ENCODE results near the gene HS6ST1.

Gene HS6ST1

GRCh38 chr2:128282246-128282975 lies 36.3 kb downstream of the HS6ST1 start:
- no peak for DNase-seq (ENCODE audit: low read depth)

GRCh38 chr2:128281852-128282245 lies 36.8 kb downstream of the HS6ST1 start:
- no peak for DNase-seq (ENCODE audit: low read depth)

GRCh38 chr2:128280901-128281321 lies 37.8 kb downstream of the HS6ST1 start:
- no peak for DNase-seq (ENCODE audit: low read depth)

GRCh38 chr2:128280158-128280871 lies 38.4 kb downstream of the HS6ST1 start:
- no peak for DNase-seq (ENCODE audit: low read depth)

GRCh38 chr2:128279786-128280157 lies 38.9 kb downstream of the HS6ST1 start:
- no peak for DNase-seq (ENCODE audit: low read depth)

- DNase-seq (ENCODE audit: low read depth) = no peak
These were observed 39.7 kb downstream of the HS6ST1 start for GRCh38 chr2:128279009-128279408.

- DNase-seq (ENCODE audit: low read depth) = no peak
These were observed 40.5 kb downstream of the HS6ST1 start for GRCh38 chr2:128277961-128278681.

GRCh38 chr2:128276878-128277675 lies 41.6 kb downstream of the HS6ST1 start:
- DNase-seq (ENCODE audit: low read depth) = no peak

GRCh38 chr2:128275498-128276045 lies 43.1 kb downstream of the HS6ST1 start:
- DNase-seq (ENCODE audit: low read depth) = no peak

- no peak for DNase-seq (ENCODE audit: low read depth)
These were observed 44.5 kb downstream of the HS6ST1 start for GRCh38 chr2:128274218-128274617.

GRCh38 chr2:128273469-128274081 lies 45.1 kb downstream of the HS6ST1 start:
- no peak for DNase-seq (ENCODE audit: low read depth)

GRCh38 chr2:128272601-128273468 lies 45.8 kb downstream of the HS6ST1 start:
- DNase-seq (ENCODE audit: low read depth) = no peak

- no peak for DNase-seq (ENCODE audit: low read depth)
These were observed 46.6 kb downstream of the HS6ST1 start for GRCh38 chr2:128271911-128272600.

GRCh38 chr2:128271597-128271910 lies 47.1 kb downstream of the HS6ST1 start:
- DNase-seq (ENCODE audit: low read depth) = no peak

- no peak for DNase-seq (ENCODE audit: low read depth)
These were observed 47.7 kb downstream of the HS6ST1 start for GRCh38 chr2:128270672-128271596.

- DNase-seq (ENCODE audit: low read depth) = no peak
These were observed 48.5 kb downstream of the HS6ST1 start for GRCh38 chr2:128269990-128270671.

GRCh38 chr2:128269063-128269989 lies 49.3 kb downstream of the HS6ST1 start:
- DNase-seq (ENCODE audit: low read depth) = no peak
